Activated CD8-positive, alpha-beta memory T cell treated with anti-CD3 and anti-CD28 coated beads, Interleukin-2, amount 50 U/mL, for 1 hour (primary cell): ENCODE measurements around the gene PSMD11.
"Not testable (repeated sequence)": the region's sequence is repeated elsewhere in the genome, so short reads cannot be mapped to it uniquely, and the experiment has no call there.

Experiments used
- DNase-seq: peaks from one replicate; pipeline ENCODE4 v3.0.0-alpha.2; 2020; ENCODE audit errors: extremely low read depth

The PSMD11 gene

DNA sequence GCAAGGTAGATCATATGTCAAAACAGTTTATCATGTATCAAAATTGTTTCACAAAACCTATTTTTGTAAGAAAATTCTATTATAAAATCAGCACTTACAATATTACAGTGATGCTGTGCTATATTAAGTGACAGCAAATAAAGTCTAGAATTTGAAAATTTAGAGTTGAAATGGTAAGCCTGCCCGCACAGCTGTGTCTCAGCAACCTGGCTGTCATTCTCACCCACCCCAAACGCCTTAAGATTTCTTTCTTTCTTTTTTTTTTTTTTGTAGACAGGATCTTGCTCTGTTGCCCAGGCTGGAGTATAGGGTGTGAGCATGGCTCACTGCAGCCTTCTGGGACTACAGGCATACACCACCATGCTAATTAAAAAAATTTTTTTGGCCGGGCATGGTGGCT lies 69.3 kb downstream of the PSMD11 start:
- DNase-seq = no peak

DNA sequence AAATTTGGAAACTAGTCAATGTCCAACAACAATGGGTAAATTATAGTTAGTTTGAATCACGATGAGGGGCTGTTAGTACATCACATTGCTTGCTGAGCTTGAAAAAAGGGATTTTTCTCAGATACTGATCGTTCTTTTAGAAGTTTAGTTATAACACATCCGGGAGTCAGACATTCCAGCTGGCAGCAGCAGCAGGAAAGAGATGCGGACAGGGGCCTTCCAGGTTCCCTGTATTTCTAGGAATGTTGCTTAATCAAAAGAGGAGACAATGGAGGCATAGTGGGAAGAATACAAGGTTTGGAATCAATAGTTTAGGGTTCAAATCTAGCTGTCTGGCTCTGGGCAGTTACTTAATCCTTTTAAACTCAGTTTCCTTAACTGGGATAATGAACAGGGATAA lies 70.3 kb downstream of the PSMD11 start:
- no peak for DNase-seq

DNA sequence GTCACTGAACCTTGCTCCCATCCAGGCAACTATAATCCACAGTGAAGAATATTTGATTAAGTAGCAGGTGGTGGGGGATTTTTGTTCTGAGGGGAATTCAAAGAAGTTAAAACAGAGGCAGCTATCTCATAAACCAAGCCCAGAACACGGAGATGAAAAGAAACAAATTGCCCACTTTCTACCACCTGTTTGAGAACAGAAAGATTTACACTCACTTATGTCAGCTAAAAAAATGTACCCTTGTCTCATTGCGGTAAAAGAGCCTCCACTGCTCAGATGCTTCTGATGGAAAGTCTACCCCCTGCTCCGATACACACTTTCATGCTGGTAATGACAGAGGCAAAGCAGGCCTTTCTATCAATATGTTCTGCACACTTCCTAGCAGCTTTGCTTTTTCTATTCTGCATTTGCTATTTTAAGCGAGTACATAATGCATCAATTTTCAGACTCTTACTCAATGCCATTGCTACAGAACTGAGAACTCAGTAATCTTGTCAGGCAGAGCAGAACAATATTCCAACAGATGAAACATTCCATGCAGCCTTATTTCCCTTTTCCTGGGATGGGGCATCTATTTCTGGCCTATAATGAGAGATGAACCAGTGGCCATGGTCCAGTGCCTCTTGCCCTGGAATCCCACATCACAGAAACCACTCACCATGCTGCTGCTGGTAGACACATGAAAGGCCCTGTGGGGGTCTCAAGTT lies 71.5 kb downstream of the PSMD11 start:
- DNase-seq = no peak

DNA sequence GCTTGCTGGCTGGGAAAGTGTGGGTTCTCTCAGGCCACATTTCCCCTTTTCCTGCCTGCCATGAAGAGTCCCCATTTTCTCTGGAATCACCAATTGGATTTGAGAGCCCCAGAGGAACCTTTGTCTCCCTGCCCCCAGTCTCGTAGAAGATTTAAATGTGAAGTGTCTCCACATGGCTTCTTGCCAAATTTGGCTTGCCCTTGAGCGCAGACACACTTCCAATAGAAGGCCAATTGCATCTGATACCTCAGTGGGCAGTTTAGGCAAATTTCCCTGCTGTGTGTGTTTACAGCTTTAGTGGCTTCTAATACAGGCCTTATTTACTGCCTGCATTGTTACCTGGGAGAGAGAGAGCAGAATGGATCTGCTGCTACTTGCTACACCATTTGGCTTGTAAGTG lies 72.1 kb downstream of the PSMD11 start:
- DNase-seq = no peak

DNA sequence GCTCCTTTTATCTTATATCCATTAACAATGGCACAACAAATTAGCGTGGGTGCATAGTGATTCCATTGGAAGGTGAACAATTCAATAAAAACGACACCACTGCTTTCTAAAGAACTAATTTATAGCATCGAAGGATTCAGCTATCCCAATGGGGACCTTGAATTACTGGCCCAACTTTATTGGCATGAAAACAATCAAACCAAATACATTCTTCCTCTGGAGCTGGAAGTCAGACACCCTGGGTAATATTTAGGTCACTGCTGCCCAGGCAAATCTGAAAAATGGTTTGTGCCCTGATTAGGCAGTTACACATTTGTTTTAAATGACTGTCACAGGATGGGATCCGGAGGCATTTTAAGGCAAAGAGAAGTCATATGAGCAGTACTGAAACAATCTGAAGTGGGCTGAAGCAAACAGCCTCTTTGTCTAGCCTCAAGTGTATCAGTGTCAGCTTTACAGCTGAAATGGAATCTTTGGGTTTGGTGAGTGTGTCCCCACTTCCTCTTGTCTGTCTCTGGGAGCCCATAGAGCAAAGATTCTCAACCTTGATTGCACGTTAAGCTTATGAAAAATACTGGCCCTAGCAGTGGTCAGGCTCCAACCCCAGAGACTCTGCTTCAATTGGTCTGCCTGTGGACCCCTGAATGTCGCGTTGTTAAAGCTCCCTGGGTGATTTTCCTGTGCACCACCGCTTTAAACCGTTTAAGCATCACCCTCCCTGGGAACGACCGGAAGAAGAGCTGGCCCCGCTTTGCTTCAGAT lies 72.8 kb downstream of the PSMD11 start:
- no peak for DNase-seq

DNA sequence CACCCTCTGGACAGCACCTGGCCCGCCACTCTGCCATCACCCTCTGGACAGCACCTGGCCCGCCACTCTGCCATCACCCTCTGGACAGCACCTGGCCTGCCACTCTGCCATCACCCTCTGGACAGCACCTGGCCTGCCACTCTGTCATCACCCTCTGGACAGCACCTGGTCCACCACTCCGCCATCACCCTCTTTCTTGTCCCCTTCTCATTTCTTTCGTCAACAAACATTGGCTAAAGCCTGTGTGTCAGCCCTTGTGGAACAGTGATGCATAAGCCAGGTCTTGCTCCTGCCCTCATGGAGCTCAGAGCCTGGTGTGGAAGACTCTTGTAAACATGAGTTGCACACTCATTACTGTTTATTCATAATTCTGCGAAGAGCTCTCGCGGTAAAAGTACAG lies 73.7 kb downstream of the PSMD11 start:
- DNase-seq = no peak

DNA sequence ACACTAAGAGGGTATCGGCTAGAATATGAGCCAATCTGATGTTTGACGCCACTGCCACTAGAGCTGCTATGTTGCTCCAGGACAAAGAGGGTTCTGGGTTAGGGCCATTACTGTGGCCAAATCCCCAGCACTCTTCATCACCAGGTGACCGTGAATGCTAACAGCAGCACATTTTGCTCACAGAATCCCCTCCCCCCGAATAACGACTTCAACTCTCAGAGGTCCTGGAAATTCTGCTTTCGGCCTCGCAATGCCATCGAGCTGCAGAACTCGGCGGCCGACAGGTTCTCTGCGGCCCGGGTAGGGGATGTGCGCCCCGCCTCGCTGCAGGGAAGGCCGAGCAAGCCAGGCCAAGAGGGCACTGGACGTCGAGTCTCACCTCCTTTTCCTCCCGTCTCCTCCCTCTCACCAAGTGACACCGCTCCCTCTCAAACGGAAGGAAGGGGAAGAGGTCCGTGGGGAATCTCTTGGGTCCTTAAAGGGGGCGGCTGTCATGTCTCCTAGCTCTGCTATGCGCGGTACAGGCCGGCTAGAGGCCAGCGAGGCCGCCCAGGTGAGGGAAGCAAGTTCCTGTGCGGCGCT lies 74.4 kb downstream of the PSMD11 start:
- no peak for DNase-seq

DNA sequence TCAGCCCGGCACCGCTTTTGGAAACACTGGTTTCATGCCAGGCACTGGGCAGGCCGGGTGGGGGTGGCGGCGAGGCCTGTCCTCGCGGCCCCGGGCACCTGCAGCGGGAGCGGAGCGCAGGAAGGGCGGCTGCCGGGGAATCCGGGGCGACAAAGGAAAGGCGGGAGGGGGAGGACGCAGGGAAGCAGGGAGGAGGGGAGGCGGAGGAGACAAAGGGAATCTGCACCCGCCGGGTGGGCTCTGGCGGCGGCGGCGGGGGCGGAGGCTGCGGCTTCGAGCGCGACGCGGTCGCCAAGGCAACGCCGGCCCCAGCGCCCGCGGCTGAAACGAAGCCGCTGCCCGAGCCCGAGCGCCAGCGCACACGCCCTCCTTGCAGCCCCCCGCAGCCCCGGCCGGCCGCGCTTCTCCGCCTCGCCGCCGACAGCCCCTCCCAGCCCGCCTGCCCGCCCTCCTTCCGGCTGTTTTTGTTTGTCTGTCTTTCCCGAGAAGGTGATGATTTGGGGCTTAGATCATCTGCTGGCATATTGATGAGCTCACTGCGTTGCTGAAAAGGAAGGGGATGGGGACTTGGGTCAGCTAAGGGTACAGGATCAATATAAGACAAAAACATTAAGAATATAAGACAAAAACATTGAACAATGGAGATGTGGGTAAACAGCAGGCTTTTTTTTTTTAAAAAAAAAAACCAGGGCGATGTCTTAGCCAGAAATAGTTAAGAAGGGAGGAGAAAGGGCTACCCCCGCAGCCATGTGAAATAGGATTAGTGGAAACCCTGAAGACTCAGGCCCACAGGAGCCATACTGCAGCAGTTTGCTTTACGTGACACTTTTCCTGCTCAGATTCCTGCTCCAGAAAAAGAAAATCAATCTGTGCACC lies 75.2 kb downstream of the PSMD11 start:
- no peak for DNase-seq

DNA sequence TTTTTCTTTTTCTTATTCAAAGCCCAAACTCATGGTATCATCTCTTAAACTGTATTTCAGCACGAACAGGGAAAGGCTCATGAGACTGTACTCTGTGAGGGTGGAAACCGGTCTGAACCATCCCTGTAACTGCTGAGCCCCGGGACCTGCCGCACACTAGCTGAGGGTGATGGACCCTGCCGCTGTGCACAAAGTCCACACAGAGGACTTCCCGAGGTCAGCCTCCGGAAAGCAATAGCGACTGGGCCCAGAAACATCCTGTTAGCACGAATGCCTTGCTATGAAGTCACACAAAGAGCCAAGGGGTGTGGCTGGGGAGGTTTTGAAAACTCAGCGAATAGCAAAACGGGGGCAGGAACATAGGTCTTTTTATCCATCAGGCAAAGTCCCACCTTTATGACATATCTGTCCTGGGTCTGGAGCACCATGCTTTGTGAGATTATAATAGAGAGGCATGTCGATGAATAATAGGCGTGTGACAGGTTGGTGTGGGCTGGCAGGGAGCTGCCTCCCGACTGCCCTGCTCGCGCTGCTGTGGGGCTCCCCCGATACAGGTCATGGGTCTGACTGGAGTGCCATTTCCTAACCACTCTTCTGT lies 75.9 kb downstream of the PSMD11 start:
- DNase-seq = no peak

DNA sequence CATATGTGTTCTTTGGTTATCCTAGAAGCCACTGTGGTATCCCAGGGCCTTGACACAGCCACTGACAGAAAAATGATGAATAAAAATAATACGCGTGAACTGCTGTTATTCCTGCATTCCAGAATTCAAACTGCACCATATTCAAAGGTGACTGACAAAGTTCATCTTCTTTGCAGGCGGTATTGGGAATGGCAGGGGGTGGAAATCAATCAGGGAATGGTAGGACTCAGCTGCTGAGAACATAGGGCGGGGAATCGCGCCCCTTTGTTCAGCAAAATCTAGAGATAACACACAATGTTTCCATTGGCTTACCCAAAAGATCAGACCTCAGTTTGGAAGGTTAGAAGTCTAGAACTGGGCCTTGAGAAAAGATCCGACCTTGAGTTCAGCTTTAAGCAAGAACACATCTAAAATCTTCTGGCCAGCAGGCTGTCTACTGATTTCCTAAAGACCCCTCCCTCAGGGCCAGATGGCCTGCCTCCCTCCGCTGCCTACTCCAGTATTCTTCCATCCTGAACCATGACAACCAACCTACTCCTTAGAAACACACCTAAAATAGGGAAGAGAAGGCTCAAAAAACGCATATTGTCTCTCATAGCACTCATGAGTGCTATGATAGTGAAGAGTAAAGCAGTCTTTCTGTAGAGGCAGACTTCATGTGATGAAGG lies 76.6 kb downstream of the PSMD11 start:
- no peak for DNase-seq

DNA sequence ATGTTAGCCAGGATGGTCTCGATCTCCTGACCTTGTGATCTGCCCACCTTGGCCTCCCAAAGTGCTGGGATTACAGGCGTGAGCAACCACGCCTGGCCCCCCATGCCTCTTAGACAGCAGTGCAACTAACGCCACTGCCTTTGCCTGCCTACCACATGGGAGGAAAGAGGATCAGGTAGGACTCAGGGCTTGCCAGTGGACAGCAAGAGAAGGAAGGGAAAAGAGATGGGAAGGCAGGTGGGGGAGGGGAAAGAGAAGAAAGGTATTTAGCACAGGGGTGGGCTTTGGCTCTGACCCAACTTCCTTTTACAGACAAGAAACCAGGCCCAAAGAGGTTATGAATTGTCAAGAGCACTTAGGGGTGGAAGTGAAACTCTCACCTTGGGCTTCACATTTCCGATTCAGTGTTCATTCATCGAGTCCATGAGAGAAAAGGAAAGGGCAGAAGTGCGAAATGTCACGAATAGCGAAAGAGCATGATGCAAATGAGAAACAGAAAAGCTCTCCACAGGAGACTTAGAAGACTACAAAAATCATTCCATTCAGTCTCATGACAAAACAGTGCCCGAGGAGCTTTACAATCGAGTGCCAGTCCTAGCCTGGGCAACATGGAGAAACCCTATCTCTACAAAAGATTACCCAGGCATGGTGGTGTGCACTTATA lies 78.8 kb downstream of the PSMD11 start:
- no peak for DNase-seq

DNA sequence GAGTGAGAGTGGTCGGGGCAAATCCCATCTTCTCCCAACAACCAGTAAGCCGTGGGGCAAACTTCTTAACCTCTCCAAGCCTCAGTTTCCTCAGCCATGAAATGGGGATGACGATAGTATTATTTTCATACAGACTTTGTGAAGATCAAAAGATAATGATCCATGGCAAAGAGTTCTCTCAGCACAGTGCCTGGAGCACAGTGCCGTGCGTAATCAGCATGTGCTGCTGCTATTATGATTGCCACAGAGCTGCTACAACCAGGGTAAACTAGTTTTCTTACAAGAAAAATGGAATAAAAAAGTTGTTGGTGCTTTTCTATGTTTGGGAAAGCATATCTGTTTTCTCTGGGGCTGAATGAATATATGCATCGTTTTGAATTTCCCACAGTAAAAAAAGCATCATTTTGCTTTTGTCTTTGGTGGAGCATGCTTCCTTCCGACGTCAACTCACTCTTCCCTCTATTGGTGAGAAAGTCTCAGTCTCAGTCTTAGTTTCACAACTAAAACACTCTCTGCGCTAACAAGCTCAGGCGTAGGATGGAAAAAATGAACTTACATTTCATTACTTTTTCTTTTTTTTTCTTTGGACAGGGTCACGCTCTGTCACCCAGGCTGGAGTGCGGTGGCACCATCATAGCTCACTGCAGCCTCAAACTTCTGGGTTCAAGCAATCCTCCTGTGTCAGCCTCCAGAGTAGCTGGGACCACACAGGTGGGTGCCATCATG lies 79.7 kb downstream of the PSMD11 start:
- no peak for DNase-seq

DNA sequence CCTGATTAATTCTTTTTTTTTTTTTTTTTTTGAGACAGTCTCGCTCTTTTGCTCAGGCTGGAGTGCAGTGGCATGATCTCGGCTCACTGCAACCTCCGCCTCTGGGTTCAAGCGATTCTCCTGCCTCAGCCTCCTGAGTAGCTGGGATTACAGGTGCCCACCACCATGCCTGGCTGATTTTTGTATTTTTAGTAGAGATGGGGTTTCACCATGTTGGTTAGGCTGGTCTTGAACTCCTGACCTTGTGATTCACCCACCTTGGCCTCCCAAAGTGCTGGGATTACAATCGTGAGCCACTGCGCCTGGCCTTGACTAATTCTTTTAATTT lies 80.2 kb downstream of the PSMD11 start:
- not testable (repeated sequence) for DNase-seq

DNA sequence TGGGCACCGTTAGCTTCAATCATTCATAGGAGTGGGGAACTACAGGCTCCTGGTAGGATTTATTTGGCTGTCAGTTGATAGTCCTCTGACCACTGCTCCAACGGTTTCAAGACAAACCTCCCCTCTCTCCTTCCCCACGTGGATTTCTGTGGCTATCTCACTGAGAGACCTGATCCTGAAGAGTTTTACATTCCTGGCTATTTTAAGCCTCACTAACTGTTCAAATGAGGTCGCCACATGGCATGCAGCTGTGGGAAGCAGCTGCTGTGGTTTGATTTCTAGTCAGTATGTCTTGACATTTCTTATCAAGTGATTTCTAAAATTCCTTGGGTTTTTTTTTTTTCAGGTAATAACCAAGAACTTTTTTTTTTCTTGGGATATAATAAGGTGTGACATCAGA lies 80.8 kb downstream of the PSMD11 start:
- DNase-seq = no peak

DNA sequence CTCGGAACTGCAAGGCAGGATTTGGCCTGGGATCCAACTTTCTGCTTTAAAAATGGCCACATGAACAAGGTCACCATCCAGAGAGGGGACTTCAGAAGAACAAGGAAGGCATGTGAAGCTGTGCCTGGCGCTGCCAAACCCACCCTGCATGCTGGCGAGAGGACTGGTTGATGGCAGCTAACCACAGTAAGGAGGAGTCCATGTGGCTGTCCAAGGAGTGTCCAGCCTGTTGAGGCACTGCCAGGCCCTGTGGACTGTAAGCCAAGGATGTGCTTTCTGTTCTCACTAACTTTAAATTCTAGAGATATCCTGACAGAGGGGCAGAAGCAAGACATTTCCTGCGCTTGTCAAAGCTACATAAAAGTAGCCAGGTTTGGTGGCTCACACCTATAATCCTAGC lies 82.8 kb downstream of the PSMD11 start:
- no peak for DNase-seq

DNA sequence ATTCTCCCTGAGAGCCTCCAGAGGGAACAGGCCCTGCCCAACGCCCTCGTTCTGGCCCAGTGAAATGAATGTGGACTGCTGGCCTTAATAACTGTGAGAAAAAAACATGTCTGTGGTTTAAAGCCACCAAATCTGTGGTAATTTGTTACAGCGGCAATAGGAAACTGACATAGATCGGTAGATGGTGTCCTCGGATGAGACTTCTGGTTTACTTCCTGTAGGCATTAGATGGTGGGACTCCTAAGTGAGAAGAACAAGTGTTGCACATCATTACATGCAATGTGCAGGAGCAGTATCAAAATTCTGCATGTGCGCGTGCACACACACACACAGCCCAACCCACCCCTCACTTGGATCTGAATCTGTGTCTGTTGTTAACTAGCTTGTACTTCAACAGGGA lies 84.5 kb downstream of the PSMD11 start:
- no peak for DNase-seq

DNA sequence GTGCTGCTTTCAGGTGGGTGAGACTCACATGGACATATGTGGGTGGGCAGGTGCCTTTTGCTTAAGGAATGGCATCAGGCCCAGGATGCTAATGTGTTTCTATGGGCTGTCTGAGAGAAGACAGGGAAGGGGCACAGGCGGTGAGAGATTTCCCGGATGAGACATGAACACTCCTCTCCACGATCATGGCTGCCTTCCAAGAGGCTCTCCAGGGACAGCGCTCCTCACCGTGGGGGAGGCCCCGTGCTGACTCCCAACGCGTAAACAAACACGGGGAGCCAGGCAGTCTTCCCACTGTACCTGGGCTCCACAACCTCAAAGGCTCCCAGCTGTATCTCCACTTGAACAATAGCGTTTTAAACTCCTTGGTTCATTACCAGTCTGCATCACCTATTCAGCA lies 85.3 kb downstream of the PSMD11 start:
- DNase-seq = no peak
